ENCODE measurements around the gene KLHL17. TPM values are rescaled to one million over a fixed set of nuclear protein-coding genes. Genes with fewer than 3 reads are reported as not detected.
A peak's percentile ranks its signal among the peaks of the same experiment; 100 is the strongest.

Gene KLHL17
- total and polyA plus RNA-seq, 9 of the 15 experiments (the other 6 are each of a cell fraction or from before 2014, with no cell fraction given) = 0.14 to 84.8 (median 13.0) TPM

DNA sequence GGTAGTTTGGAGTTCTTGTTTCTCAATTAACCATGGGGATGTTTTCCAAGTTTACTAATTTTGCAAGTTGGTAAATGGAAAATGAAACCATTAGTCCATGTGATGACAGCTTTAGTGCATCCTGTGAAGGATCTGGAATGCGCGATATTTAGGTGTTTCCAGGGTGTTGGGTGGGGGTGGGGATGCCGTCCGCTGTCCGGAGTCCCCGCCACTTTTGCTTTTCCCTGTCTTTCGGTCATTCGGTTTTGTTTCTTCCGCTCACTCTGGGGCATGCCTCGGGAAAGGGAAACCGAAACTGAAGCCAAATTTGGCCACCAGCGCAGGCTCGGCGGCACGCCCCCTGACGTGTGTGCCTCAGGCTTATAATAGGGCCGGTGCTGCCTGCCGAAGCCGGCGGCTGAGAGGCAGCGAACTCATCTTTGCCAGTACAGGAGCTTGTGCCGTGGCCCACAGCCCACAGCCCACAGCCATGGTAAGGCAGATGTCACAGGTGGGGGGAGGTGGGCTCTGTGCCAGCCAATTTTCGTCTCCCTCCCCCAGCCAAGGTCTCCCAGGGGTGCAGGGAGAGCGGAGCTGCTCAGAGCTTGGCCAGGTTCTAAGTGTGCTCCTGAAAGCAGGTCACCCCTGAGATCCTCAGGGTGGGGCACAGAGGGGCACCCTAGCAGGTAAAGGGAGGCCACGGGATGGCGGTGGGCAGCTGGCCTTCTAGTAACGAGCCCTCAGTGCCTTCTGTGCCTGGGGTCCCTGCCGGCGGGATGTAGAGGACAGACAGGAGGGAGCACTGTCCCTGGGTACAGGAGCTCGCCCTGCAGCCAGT is 52.9 kb downstream of the KLHL17 start, which contains the start of gene ISG15 (continued):
- TF ChIP-seq RERE (CRISPR knock-in tag; IDR thresholded peaks at IDR 0.05; ENCODE audit: borderline replicate concordance) = no peak
- TF ChIP-seq TCF3 (CRISPR knock-in tag; IDR thresholded peaks at IDR 0.05) = peak; percentile 27; the same call in 1 of the 2 replicates
- no peak for TF ChIP-seq ZNF766 (CRISPR knock-in tag; conservative IDR thresholded peaks at IDR 0.05)
- no peak for TF ChIP-seq RFX7 (CRISPR knock-in tag; IDR thresholded peaks at IDR 0.05)
- TF ChIP-seq ZNF764 (CRISPR knock-in tag; IDR thresholded peaks at IDR 0.05; ENCODE audit: low read depth) = no peak
- no peak for TF ChIP-seq NR2F6 (CRISPR knock-in tag; IDR thresholded peaks at IDR 0.05)
- TF ChIP-seq NR2C1 (IDR thresholded peaks at IDR 0.05) = no peak
- no peak for TF ChIP-seq NR2C1 (tag; IDR thresholded peaks at IDR 0.05)
- TF ChIP-seq ZFP36 (IDR thresholded peaks at IDR 0.05; ENCODE audit: low read depth, low read length, partially characterized antibody) = peak; percentile 19
- TF ChIP-seq ZBED1 (IDR thresholded peaks at IDR 0.05) = no peak
- TF ChIP-seq AFF4 (CRISPR knock-in tag; IDR thresholded peaks at IDR 0.05) = no peak
- TF ChIP-seq, protein P1, sequence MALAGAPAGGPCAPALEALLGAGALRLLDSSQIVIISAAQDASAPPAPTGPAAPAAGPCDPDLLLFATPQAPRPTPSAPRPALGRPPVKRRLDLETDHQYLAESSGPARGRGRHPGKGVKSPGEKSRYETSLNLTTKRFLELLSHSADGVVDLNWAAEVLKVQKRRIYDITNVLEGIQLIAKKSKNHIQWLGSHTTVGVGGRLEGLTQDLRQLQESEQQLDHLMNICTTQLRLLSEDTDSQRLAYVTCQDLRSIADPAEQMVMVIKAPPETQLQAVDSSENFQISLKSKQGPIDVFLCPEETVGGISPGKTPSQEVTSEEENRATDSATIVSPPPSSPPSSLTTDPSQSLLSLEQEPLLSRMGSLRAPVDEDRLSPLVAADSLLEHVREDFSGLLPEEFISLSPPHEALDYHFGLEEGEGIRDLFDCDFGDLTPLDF (CRISPR knock-in tag; IDR thresholded peaks at IDR 0.05) = no peak
- no peak for TF ChIP-seq POLR2H (tag; IDR thresholded peaks at IDR 0.05; ENCODE audit: low read depth)
- TF ChIP-seq ZNF280A (IDR thresholded peaks at IDR 0.05; ENCODE audit: low read depth, partially characterized antibody) = no peak
- TF ChIP-seq RCOR1 (IDR thresholded peaks at IDR 0.05; ENCODE audit: borderline replicate concordance in 1 of 2, low read depth in 2 of 2, low read length in 2 of 2) = no peak
